Astrocyte (in vitro differentiated cells and primary cell): Measurements from ENCODE around the gene SLC25A22. TPM values are rescaled to one million over a fixed set of nuclear protein-coding genes. Genes with fewer than 3 reads are reported as not detected.
A peak's percentile ranks its signal among the peaks of the same experiment; 100 is the strongest.

Source experiments
- DNase-seq: peaks from one replicate; pipeline ENCODE4 v3.0.0-alpha.2; 2010; ENCODE audit warnings: low read depth
- FAIRE-seq: peaks from 2 replicates; lab custom pipeline; 2011; peaks lifted over from hg19 to GRCh38; lab: Jason Lieb, UNC
- H2AFZ ChIP-seq: 2 replicates; pipeline ENCODE4 v1.6.0; 2012; ENCODE audit warnings: low read depth, low read length, inconsistent platforms
- H3K27ac ChIP-seq: 2 replicates; pipeline ENCODE4 v1.5.1; 2011; ENCODE audit warnings: low read depth, low read length, inconsistent platforms
- H3K27me3 ChIP-seq: 2 replicates; pipeline ENCODE4 v1.6.0; 2011; ENCODE audit warnings: low read length, inconsistent platforms; ENCODE audit not compliant: insufficient read depth
- H3K36me3 ChIP-seq: 2 replicates; pipeline ENCODE4 v1.5.1; 2011; ENCODE audit warnings: low read length, inconsistent platforms; ENCODE audit not compliant: insufficient read depth
- H3K4me1 ChIP-seq: 2 replicates; pipeline ENCODE4 v1.5.1; 2011; ENCODE audit warnings: low read length, inconsistent platforms; ENCODE audit not compliant: insufficient read depth
- H3K4me2 ChIP-seq: 2 replicates; pipeline ENCODE4 v1.6.0; 2012; ENCODE audit warnings: low read length, inconsistent platforms
- H3K4me3 ChIP-seq: 2 replicates; pipeline ENCODE4 v1.5.1; 2011; ENCODE audit warnings: low read depth, mild to moderate bottlenecking, low read length, inconsistent platforms; ENCODE audit not compliant: insufficient read depth
- H3K79me2 ChIP-seq: 2 replicates; pipeline ENCODE4 v1.6.0; 2012; ENCODE audit warnings: mild to moderate bottlenecking, low read length, inconsistent platforms; ENCODE audit not compliant: insufficient read depth
- H3K9ac ChIP-seq: 2 replicates; pipeline ENCODE4 v1.6.0; 2012; ENCODE audit warnings: mild to moderate bottlenecking, low read length, inconsistent platforms
- H3K9me3 ChIP-seq: 2 replicates; pipeline ENCODE4 v1.5.1; 2012; ENCODE audit warnings: low read depth, mild to moderate bottlenecking, low read length, inconsistent platforms; ENCODE audit not compliant: insufficient read depth
- H4K20me1 ChIP-seq: 2 replicates; pipeline ENCODE4 v1.6.0; 2012; ENCODE audit warnings: low read length, inconsistent platforms; ENCODE audit not compliant: insufficient read depth
- H3K27ac Mint-ChIP-seq: one replicate; pipeline ENCODE4 v1.8.0; 2021; ENCODE audit warnings: mild to moderate bottlenecking, mixed read lengths; ENCODE audit not compliant: unreplicated experiment
- H3K27me3 Mint-ChIP-seq: one replicate; pipeline ENCODE4 v1.8.0; 2021; ENCODE audit warnings: low read depth, mixed read lengths; ENCODE audit not compliant: unreplicated experiment
- H3K36me3 Mint-ChIP-seq: one replicate; pipeline ENCODE4 v1.8.0; 2021; ENCODE audit warnings: low read depth, mixed read lengths; ENCODE audit not compliant: unreplicated experiment
- H3K4me1 Mint-ChIP-seq: one replicate; pipeline ENCODE4 v1.8.0; 2021; ENCODE audit warnings: low read depth, mixed read lengths; ENCODE audit not compliant: unreplicated experiment
- H3K4me3 Mint-ChIP-seq: one replicate; pipeline ENCODE4 v1.8.0; 2021; ENCODE audit warnings: mild to moderate bottlenecking, moderate library complexity, mixed read lengths; ENCODE audit not compliant: unreplicated experiment
- H3K9me3 Mint-ChIP-seq: one replicate; pipeline ENCODE4 v1.8.0; 2021; ENCODE audit warnings: mild to moderate bottlenecking, mixed read lengths; ENCODE audit not compliant: unreplicated experiment
- EZH2 ChIP-seq: IDR thresholded peaks from 2 replicates; pipeline ENCODE4 v1.6.1; 2012; ENCODE audit warnings: mild to moderate bottlenecking, low read length, inconsistent platforms; ENCODE audit not compliant: insufficient read depth
- total RNA-seq: library from RNA; stranded (reverse); gene quantifications from 2 replicates; pipeline ENCODE4 v1.2.1, GENCODE V29; 2021
- TF ChIP-seq, protein P1 (sequence below): IDR thresholded peaks from 2 replicates; pipeline ENCODE4 v1.5.1; 2011; ENCODE audit warnings: low read depth, mild to moderate bottlenecking, inconsistent platforms, low read length, moderate library complexity; ENCODE audit not compliant: insufficient read depth

The SLC25A22 gene
- total RNA-seq, 1 donor from 2014 or later = 21.4 TPM

- H3K9me3 ChIP-seq = no peaks in the 10 kb centered on the region
- peak within 1 kb of the TSS; percentile 90 for H3K27ac Mint-ChIP-seq
- TF ChIP-seq, protein P1, sequence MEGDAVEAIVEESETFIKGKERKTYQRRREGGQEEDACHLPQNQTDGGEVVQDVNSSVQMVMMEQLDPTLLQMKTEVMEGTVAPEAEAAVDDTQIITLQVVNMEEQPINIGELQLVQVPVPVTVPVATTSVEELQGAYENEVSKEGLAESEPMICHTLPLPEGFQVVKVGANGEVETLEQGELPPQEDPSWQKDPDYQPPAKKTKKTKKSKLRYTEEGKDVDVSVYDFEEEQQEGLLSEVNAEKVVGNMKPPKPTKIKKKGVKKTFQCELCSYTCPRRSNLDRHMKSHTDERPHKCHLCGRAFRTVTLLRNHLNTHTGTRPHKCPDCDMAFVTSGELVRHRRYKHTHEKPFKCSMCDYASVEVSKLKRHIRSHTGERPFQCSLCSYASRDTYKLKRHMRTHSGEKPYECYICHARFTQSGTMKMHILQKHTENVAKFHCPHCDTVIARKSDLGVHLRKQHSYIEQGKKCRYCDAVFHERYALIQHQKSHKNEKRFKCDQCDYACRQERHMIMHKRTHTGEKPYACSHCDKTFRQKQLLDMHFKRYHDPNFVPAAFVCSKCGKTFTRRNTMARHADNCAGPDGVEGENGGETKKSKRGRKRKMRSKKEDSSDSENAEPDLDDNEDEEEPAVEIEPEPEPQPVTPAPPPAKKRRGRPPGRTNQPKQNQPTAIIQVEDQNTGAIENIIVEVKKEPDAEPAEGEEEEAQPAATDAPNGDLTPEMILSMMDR = no peak
- H4K20me1 ChIP-seq = peaks cover 32% of the 10 kb centered on the region
- H3K9me3 Mint-ChIP-seq = no peaks in the 10 kb centered on the region
- peak; percentile 57 for DNase-seq
- H2AFZ ChIP-seq = peak within 1 kb of the TSS; percentile 96
- no peaks in the 10 kb centered on the region for H3K27me3 ChIP-seq
- H3K27me3 Mint-ChIP-seq = no peaks in the 10 kb centered on the region
- peak within 1 kb of the TSS; percentile 61 for H3K27ac ChIP-seq
- H3K4me2 ChIP-seq = peak within 1 kb of the TSS; percentile 92
- H3K4me3 ChIP-seq = peak within 1 kb of the TSS; percentile 76
- peak within 1 kb of the TSS; percentile 93 for H3K9ac ChIP-seq
- H3K36me3 ChIP-seq = peaks cover 1% of the 10 kb centered on the region
- H3K4me1 Mint-ChIP-seq = peaks cover 10% of the 10 kb centered on the region
- H3K79me2 ChIP-seq = peaks cover 47% of the 10 kb centered on the region
- H3K4me1 ChIP-seq = peaks cover 15% of the 10 kb centered on the region
- no peak for FAIRE-seq
- H3K36me3 Mint-ChIP-seq = no peaks in the 10 kb centered on the region
- peak within 1 kb of the TSS; percentile 93 for H3K4me3 Mint-ChIP-seq
Observed at GRCh38 chr11:747158-748006, 50.7 kb downstream of the SLC25A22 start, which contains the start of gene TALDO1. TSS of gene TALDO1 (plus strand) at chr11:747464. CDS start at chr11:747482, 18 bp downstream.

- no peaks in the 10 kb centered on the region for H3K36me3 ChIP-seq
- H3K27me3 ChIP-seq = no peaks in the 10 kb centered on the region
- H3K4me1 ChIP-seq = peaks cover 15% of the 10 kb centered on the region
- TF ChIP-seq EZH2 = no peak
- TF ChIP-seq, protein P1 = no peak
- H3K4me3 Mint-ChIP-seq = peak overlapping the region; percentile 86
- no peaks in the 10 kb centered on the region for H3K9me3 ChIP-seq
- FAIRE-seq (no peak), DNase-seq (peak; percentile 22)
- peaks cover 10% of the 10 kb centered on the region for H3K4me1 Mint-ChIP-seq
- H3K4me3 ChIP-seq = peak overlapping the region; percentile 76
- H3K79me2 ChIP-seq = peaks cover 41% of the 10 kb centered on the region
- H3K27ac ChIP-seq = no peak overlapping the region
- H3K9me3 Mint-ChIP-seq = no peaks in the 10 kb centered on the region
- peak overlapping the region; percentile 80 for H3K27ac Mint-ChIP-seq
- no peaks in the 10 kb centered on the region for H3K36me3 Mint-ChIP-seq
- H4K20me1 ChIP-seq = peaks cover 27% of the 10 kb centered on the region
- peak overlapping the region; percentile 92 for H3K4me2 ChIP-seq
- H3K9ac ChIP-seq = peak overlapping the region; percentile 66
- no peaks in the 10 kb centered on the region for H3K27me3 Mint-ChIP-seq
- H2AFZ ChIP-seq = peak overlapping the region; percentile 96
Observed at GRCh38 chr11:746289-747157, 51.6 kb downstream of the SLC25A22 start.
